Panc1 (cell line): ENCODE data around the gene NF1. TPM values are rescaled to one million over a fixed set of nuclear protein-coding genes. Genes with fewer than 3 reads are reported as not detected.

Source experiments
- ATAC-seq: fragments of 200-7000 bp; cut with Tn5 transposase; 2 replicates; pipeline ENCODE4 v1.9.1; 2020; ENCODE audit warnings: mild to moderate bottlenecking, moderate library complexity
- BruUV-seq: library from RNA; stranded (reverse); fragments of 400-500 nt; replicated peaks from 2 replicates; lab custom pipeline; 2021; lab: Mats Ljungman, UMichigan
- CTCF ChIA-PET: fragments of 300-600 bp; sonication (Branson Sonifier 250); formaldehyde crosslinking; loops from one replicate; lab custom pipeline; 2022; ENCODE audit warnings: antibody characterized with exemption; lab: Charles Lee
- POLR2A ChIA-PET: fragments of 300-600 bp; sonication (Branson Sonifier 250); formaldehyde crosslinking; loops from one replicate; lab custom pipeline; 2022; ENCODE audit warnings: antibody characterized with exemption; lab: Charles Lee
- DNase-seq: peaks from one replicate; pipeline ENCODE4 v3.0.0-alpha.2; 2010; ENCODE audit warnings: low read depth, low spot score
- H3K27ac ChIP-seq: 2 replicates; pipeline ENCODE4 v1.5.1; 2011; ENCODE audit warnings: mild to moderate bottlenecking, low read length, inconsistent platforms
- H3K27me3 ChIP-seq: fragments of 200-500 bp; sonication (Bioruptor generic); 2 replicates; pipeline ENCODE4 v1.6.0; 2014; ENCODE audit warnings: low read length, inconsistent platforms; ENCODE audit not compliant: control insufficient read depth, insufficient read depth
- H3K36me3 ChIP-seq: fragments of 200-500 bp; sonication (Bioruptor generic); 2 replicates; pipeline ENCODE4 v1.5.1; 2014; ENCODE audit warnings: inconsistent platforms, mild to moderate bottlenecking, low read length, moderate library complexity; ENCODE audit not compliant: control insufficient read depth, insufficient read depth
- H3K4me1 ChIP-seq: 2 replicates; pipeline ENCODE4 v1.5.1; 2011; ENCODE audit warnings: inconsistent platforms, mild to moderate bottlenecking, low read length, moderate library complexity; ENCODE audit not compliant: control insufficient read depth, insufficient read depth
- H3K4me3 ChIP-seq, 2 experiments: 2 replicates each; pipeline ENCODE4 v1.5.1; 2011 to 2012; ENCODE audit warnings: low read depth in 2 of 2, low read length in 2 of 2, mild to moderate bottlenecking in 2 of 2, inconsistent platforms in 1 of 2, moderate library complexity in 1 of 2
- H3K9me3 ChIP-seq: fragments of 200-500 bp; sonication (Bioruptor generic); 2 replicates; pipeline ENCODE4 v1.5.1; 2014; ENCODE audit warnings: low read depth, mild to moderate bottlenecking, inconsistent platforms, low read length, moderate library complexity; ENCODE audit not compliant: control insufficient read depth, insufficient read depth
- CTCF ChIP-seq: fragments of 450-650 bp; IDR thresholded peaks from 2 replicates; pipeline ENCODE4 v1.5.1; 2017; ENCODE audit warnings: mild to moderate bottlenecking
- SIN3A ChIP-seq: IDR thresholded peaks from 2 replicates; pipeline ENCODE4 v1.6.1; 2012; ENCODE audit warnings: low read depth, mild to moderate bottlenecking, low read length, moderate library complexity, borderline replicate concordance; ENCODE audit not compliant: insufficient read depth
- TCF7L2 ChIP-seq: IDR thresholded peaks from 2 replicates; pipeline ENCODE4 v1.6.1; 2011; ENCODE audit warnings: mild to moderate bottlenecking, low read depth, low read length, inconsistent platforms
- in situ Hi-C: cut with HindIII; loops from 2 replicates; pipeline ENCODE4 v1.10.0; 2016; ENCODE audit warnings: low sequenced_read_pairs, low pct_unique_long_range_greater_than_20kb
- intact Hi-C: fragments of 100-400 bp; cut with micrococcal nuclease; formaldehyde crosslinking; loops from one replicate; pipeline ENCODE4 v1.10.0; 2022; ENCODE audit not compliant: unreplicated experiment
- total RNA-seq: library from RNA; stranded (reverse); gene quantifications from one replicate; pipeline ENCODE4 v1.2.1, GENCODE V29; 2021; ENCODE audit not compliant: unreplicated experiment
- TF ChIP-seq, protein P1 (sequence below), 2 experiments: IDR thresholded peaks; 2 replicates each; pipeline ENCODE4 v1.6.1; 2011 to 2012; ENCODE audit warnings: low read depth in 2 of 2, control low read depth in 1 of 2, low read length in 1 of 2, mild to moderate bottlenecking in 1 of 2, moderate library complexity in 1 of 2; ENCODE audit not compliant: insufficient read depth in 1 of 2

Gene NF1
- total RNA-seq, 1 experiment from 2014 or later: 82.5 TPM

DNA sequence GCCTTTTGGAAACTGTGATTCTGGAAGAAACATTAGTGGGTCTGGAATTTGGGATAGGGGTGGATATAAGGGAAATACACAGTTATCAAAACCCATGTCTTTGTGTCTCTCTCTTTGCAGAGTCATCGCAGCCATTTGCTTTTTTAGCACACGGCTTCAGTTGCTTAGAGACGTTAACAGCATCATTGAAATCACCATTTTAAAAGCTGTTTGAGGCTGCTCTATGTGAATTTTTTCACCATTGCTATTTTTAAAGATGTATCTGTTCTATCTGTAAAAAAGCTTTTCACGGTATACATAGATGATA, 155.0 kb downstream of the NF1 start:
- Histone ChIP-seq H3K27ac (no peak overlapping the region), H3K4me3 (no peak overlapping the region), H3K36me3 (peaks cover 23% of the 10 kb centered on the region; the same call in 1 of the 2 replicates), H3K4me1 (no peaks in the 10 kb centered on the region), H3K27me3 (no peaks in the 10 kb centered on the region), H3K9me3 (no peaks in the 10 kb centered on the region)
- no peak for DNase-seq
- in situ Hi-C loops (no loop called here), intact Hi-C loops (no loop called here)
- no peak for ATAC-seq
- CTCF ChIA-PET: no interaction called here
- POLR2A ChIA-PET: no interaction called here
- BruUV-seq: no TSS peak
- TF ChIP-seq SIN3A (no peak), CTCF (no peak), TCF7L2 (no peak)

DNA sequence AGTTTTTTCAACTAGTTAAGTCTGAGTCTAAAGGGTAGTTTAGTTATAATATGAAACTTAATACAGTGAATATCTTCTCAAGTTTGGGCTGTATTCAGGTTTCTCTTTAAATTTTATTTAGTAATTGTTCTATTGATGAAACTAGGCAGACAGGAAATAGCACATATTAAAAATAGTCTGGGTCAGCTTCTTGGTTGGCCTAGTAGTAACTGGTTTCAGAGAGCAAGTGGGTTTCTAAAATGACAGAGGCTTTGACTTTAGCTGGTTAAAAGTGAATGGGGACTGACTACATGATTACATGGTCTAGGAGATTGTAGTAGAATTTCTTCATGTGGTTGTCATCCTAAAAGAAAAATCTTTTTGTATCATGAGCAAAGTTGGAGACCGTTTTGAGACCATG, 155.5 kb downstream of the NF1 start:
- DNase-seq (no peak), ATAC-seq (no peak)
- POLR2A ChIA-PET: no interaction called here
- Histone ChIP-seq H3K4me3 (no peak overlapping the region), H3K36me3 (peaks cover 24% of the 10 kb centered on the region; the same call in 1 of the 2 replicates), H3K27me3 (no peaks in the 10 kb centered on the region), H3K9me3 (no peaks in the 10 kb centered on the region), H3K4me1 (no peaks in the 10 kb centered on the region), H3K27ac (no peak overlapping the region)
- in situ Hi-C loops: no loop called here
- CTCF ChIA-PET: no interaction called here
- BruUV-seq: no TSS peak
- intact Hi-C loops: no loop called here
- no peak for TF ChIP-seq CTCF

GRCh38 chr17:31251105-31251969, 156.6 kb downstream of the NF1 start:
- BruUV-seq: no TSS peak
- Histone ChIP-seq H3K27ac (0 out of 2 replicates have a peak overlapping the region, but pooled peaks have one; percentile 10), H3K9me3 (no peaks in the 10 kb centered on the region), H3K36me3 (peaks cover 23% of the 10 kb centered on the region; the same call in 1 of the 2 replicates), H3K27me3 (no peaks in the 10 kb centered on the region), H3K4me1 (no peaks in the 10 kb centered on the region), H3K4me3 (no peak overlapping the region)
- POLR2A ChIA-PET: interaction anchor here (0.6 kb wide), 2 partner anchors 23 to 273 kb away, joined by 4 to 5 read pairs; no protein-coding TSS in a partner anchor
- in situ Hi-C loops (no loop called here), intact Hi-C loops (no loop called here)
- CTCF ChIA-PET: no interaction called here
- DNase-seq (no peak), ATAC-seq (no peak)
- TF ChIP-seq TCF7L2 (no peak), SIN3A (no peak), CTCF (no peak)
- TF ChIP-seq, protein P1, sequence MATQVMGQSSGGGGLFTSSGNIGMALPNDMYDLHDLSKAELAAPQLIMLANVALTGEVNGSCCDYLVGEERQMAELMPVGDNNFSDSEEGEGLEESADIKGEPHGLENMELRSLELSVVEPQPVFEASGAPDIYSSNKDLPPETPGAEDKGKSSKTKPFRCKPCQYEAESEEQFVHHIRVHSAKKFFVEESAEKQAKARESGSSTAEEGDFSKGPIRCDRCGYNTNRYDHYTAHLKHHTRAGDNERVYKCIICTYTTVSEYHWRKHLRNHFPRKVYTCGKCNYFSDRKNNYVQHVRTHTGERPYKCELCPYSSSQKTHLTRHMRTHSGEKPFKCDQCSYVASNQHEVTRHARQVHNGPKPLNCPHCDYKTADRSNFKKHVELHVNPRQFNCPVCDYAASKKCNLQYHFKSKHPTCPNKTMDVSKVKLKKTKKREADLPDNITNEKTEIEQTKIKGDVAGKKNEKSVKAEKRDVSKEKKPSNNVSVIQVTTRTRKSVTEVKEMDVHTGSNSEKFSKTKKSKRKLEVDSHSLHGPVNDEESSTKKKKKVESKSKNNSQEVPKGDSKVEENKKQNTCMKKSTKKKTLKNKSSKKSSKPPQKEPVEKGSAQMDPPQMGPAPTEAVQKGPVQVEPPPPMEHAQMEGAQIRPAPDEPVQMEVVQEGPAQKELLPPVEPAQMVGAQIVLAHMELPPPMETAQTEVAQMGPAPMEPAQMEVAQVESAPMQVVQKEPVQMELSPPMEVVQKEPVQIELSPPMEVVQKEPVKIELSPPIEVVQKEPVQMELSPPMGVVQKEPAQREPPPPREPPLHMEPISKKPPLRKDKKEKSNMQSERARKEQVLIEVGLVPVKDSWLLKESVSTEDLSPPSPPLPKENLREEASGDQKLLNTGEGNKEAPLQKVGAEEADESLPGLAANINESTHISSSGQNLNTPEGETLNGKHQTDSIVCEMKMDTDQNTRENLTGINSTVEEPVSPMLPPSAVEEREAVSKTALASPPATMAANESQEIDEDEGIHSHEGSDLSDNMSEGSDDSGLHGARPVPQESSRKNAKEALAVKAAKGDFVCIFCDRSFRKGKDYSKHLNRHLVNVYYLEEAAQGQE (IDR thresholded peaks at IDR 0.05; ENCODE audit: insufficient read depth in 1 of 2, low read depth in 2 of 2, low read length in 1 of 2): no peak
